Measurements from ENCODE around the gene OR52E2. TPM values are rescaled to one million over a fixed set of nuclear protein-coding genes. Genes with fewer than 3 reads are reported as not detected.

OR52E2 gene
- not detected for total RNA-seq

- H3K9me3 Mint-ChIP-seq, result no peaks in the 10 kb centered on the region
- intact Hi-C loops (cut with micrococcal nuclease), result no loop called here
- CTCF ChIA-PET, result no interaction called here
- no peak within 1 kb of the TSS for H3K4me3 Mint-ChIP-seq
- H3K4me1 Mint-ChIP-seq (ENCODE audit: low read depth), result no peaks in the 10 kb centered on the region
- peaks cover 6% of the 10 kb centered on the region for H3K27me3 Mint-ChIP-seq (ENCODE audit: low read depth)
- no peak for DNase-seq
- H3K36me3 Mint-ChIP-seq (ENCODE audit: low read depth), result no peaks in the 10 kb centered on the region
- no peak within 1 kb of the TSS for H3K27ac Mint-ChIP-seq
These were observed at the start of gene OR52E2 for GRCh38 chr11:5059391-5059790. Gene OR52E2, minus strand, starts transcription at chr11:5059627. Its CDS starts 0 bp downstream, at chr11:5059627.

DNA sequence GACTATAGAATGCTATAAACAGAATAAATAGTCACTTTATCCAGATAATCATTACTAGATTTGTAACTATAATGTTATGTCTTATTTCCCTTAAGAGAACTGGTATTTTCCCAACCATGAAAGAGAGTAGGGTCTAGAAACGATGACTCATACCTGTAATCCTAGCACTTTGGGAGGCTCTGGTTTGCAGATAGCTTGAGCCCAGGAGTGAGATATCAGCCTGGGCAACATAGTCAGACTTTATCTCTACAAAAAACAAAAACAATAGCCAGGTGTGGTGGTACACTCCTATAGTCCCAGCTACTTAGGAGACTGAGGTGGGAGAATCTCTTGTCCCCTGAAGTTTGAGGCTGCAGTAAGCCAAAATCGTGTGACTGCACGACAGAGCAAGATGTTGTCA, 47.9 kb upstream of the OR52E2 start:
- Mint-ChIP-seq H3K4me1 (ENCODE audit: low read depth) (no peaks in the 10 kb centered on the region), H3K4me3 (no peak overlapping the region), H3K27ac (no peak overlapping the region), H3K36me3 (ENCODE audit: low read depth) (no peaks in the 10 kb centered on the region), H3K27me3 (ENCODE audit: low read depth) (peaks cover 9% of the 10 kb centered on the region), H3K9me3 (no peaks in the 10 kb centered on the region)
- intact Hi-C loops (cut with micrococcal nuclease), result no loop called here
- no peak for DNase-seq
- CTCF ChIA-PET, result no interaction called here

- Mint-ChIP-seq H3K27me3 (ENCODE audit: low read depth) (peaks cover 3% of the 10 kb centered on the region), H3K36me3 (ENCODE audit: low read depth) (no peaks in the 10 kb centered on the region), H3K4me1 (ENCODE audit: low read depth) (no peaks in the 10 kb centered on the region), H3K9me3 (no peaks in the 10 kb centered on the region), H3K27ac (no peak overlapping the region), H3K4me3 (no peak overlapping the region)
- DNase-seq, result no peak
- CTCF ChIA-PET, result no interaction called here
- intact Hi-C loops (cut with micrococcal nuclease), result no loop called here
These were observed 43.6 kb upstream of the OR52E2 start for GRCh38 chr11:5103066-5103465.

DNA sequence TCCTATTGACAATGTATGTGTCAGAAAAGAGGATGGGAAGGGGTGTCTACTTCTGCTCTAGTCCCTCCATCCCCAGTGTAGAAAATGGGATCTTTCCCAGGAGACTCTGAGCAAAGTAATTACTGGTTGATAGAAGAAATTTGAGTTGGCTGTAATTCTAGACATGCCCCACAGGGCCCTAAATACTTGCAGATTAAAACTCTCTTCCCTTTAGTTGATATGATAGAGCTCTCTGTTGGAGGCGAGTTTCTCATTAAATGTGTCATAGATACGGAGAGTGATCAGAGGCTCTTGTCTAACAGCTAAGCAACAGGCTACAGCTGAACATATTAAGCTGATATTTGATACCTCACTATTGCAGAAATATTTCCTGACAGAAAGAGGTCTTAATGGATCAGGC, 42.8 kb upstream of the OR52E2 start:
- H3K4me3 Mint-ChIP-seq, result no peak overlapping the region

GRCh38 chr11:5096011-5096410, 36.6 kb upstream of the OR52E2 start:
- H3K27me3 Mint-ChIP-seq (ENCODE audit: low read depth), result no peaks in the 10 kb centered on the region
- H3K4me1 Mint-ChIP-seq (ENCODE audit: low read depth), result no peaks in the 10 kb centered on the region
- H3K36me3 Mint-ChIP-seq (ENCODE audit: low read depth), result no peaks in the 10 kb centered on the region
- intact Hi-C loops (cut with micrococcal nuclease), result no loop called here
- CTCF ChIA-PET, result no interaction called here
- no peak overlapping the region for H3K4me3 Mint-ChIP-seq
- no peak for DNase-seq
- no peaks in the 10 kb centered on the region for H3K9me3 Mint-ChIP-seq
- H3K27ac Mint-ChIP-seq, result no peak overlapping the region

More for the DNA sequence above, 42.8 kb upstream of the OR52E2 start:
- Mint-ChIP-seq H3K27me3 (ENCODE audit: low read depth) (peaks cover 3% of the 10 kb centered on the region), H3K9me3 (no peaks in the 10 kb centered on the region), H3K27ac (no peak overlapping the region), H3K36me3 (ENCODE audit: low read depth) (no peaks in the 10 kb centered on the region), H3K4me1 (ENCODE audit: low read depth) (no peaks in the 10 kb centered on the region)
- intact Hi-C loops (cut with micrococcal nuclease), result no loop called here
- CTCF ChIA-PET, result no interaction called here
- DNase-seq, result no peak

DNA sequence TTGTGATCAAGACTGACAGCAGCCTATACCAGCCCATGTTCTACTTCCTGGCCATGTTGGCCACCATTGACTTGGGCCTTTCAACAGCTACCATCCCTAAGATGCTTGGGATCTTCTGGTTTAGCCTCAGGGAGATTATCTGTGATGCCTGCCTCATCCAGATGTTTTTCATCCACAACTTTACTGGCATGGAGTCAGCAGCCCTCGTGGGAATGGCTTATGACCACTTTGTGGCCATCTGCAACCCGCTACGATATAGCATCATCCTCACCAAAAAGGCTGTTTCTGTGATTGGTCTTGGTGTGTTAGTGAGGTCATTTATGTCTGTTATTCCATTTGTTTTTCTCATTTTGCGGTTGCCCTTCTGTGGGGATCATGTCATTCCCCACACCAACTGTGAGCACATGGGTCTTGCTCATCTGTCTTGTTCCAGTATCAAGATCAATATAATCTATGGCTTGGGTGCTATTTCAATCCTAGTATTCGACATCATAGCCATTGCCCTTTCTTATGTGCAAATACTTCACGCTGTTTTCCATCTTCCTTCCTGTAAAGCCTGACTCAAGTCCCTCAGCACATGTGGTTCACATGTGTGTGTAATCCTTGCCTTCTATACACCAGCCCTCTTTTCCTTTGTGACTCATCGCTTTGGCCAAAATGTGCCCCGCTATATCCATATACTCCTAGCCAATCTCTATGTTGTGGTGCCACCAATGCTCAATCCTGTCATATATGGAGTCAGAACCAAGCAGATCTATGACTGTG, 33.6 kb upstream of the OR52E2 start:
- Mint-ChIP-seq H3K27ac (no peak overlapping the region), H3K27me3 (ENCODE audit: low read depth) (peaks cover 6% of the 10 kb centered on the region), H3K4me3 (no peak overlapping the region), H3K4me1 (ENCODE audit: low read depth) (no peaks in the 10 kb centered on the region), H3K36me3 (ENCODE audit: low read depth) (no peaks in the 10 kb centered on the region), H3K9me3 (no peaks in the 10 kb centered on the region)
- CTCF ChIA-PET, result no interaction called here
- DNase-seq, result no peak
- intact Hi-C loops (cut with micrococcal nuclease), result no loop called here

GRCh38 chr11:5090668-5091067, 31.2 kb upstream of the OR52E2 start:
- intact Hi-C loops (cut with micrococcal nuclease), result no loop called here
- Mint-ChIP-seq H3K27me3 (ENCODE audit: low read depth) (peaks cover 6% of the 10 kb centered on the region), H3K9me3 (no peaks in the 10 kb centered on the region), H3K27ac (no peak overlapping the region), H3K36me3 (ENCODE audit: low read depth) (no peaks in the 10 kb centered on the region), H3K4me1 (ENCODE audit: low read depth) (no peaks in the 10 kb centered on the region), H3K4me3 (no peak overlapping the region)
- DNase-seq, result no peak
- CTCF ChIA-PET, result no interaction called here

DNA sequence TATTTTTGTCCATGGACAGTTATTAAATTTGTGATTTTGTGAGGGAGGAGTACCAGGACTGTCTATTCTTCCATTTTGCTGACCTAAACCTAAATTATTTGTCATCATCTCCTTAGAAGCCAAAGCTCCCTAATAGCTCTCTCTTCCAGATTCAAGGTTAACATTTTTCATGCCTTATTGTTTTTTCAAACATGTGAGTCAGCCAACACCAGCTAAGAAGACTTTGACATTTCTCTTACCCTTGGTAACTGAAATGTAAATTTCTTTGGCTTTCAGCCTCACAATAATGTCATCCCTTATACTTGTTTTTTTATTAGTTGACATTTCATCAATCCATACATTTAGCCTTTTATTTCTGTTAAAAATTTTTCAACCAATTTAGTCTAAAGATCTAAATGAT, 29.1 kb upstream of the OR52E2 start:
- Mint-ChIP-seq H3K36me3 (ENCODE audit: low read depth) (no peaks in the 10 kb centered on the region), H3K4me3 (no peak overlapping the region), H3K4me1 (ENCODE audit: low read depth) (no peaks in the 10 kb centered on the region), H3K27ac (no peak overlapping the region), H3K9me3 (no peaks in the 10 kb centered on the region), H3K27me3 (ENCODE audit: low read depth) (peaks cover 6% of the 10 kb centered on the region)
- DNase-seq, result no peak
- CTCF ChIA-PET, result interaction anchor here (1.4 kb wide), 1 partner anchor 451 kb away, joined by 5 read pairs; the partner anchor contains the start of gene OR51D1
- intact Hi-C loops (cut with micrococcal nuclease), result no loop called here

GRCh38 chr11:5083602-5084001, 24.2 kb upstream of the OR52E2 start:
- Mint-ChIP-seq H3K27ac (no peak overlapping the region), H3K4me3 (no peak overlapping the region), H3K27me3 (ENCODE audit: low read depth) (peaks cover 2% of the 10 kb centered on the region), H3K36me3 (ENCODE audit: low read depth) (no peaks in the 10 kb centered on the region), H3K9me3 (no peaks in the 10 kb centered on the region), H3K4me1 (ENCODE audit: low read depth) (no peaks in the 10 kb centered on the region)
- intact Hi-C loops (cut with micrococcal nuclease), result no loop called here
- no peak for DNase-seq
- CTCF ChIA-PET, result no interaction called here

- DNase-seq, result no peak
- Mint-ChIP-seq H3K27me3 (ENCODE audit: low read depth) (peaks cover 6% of the 10 kb centered on the region), H3K9me3 (no peaks in the 10 kb centered on the region), H3K4me1 (ENCODE audit: low read depth) (no peaks in the 10 kb centered on the region), H3K27ac (no peak overlapping the region), H3K4me3 (no peak overlapping the region), H3K36me3 (ENCODE audit: low read depth) (no peaks in the 10 kb centered on the region)
- CTCF ChIA-PET, result no interaction called here
- intact Hi-C loops (cut with micrococcal nuclease), result no loop called here
These were observed 22.0 kb upstream of the OR52E2 start for GRCh38 chr11:5081405-5081804.

DNA sequence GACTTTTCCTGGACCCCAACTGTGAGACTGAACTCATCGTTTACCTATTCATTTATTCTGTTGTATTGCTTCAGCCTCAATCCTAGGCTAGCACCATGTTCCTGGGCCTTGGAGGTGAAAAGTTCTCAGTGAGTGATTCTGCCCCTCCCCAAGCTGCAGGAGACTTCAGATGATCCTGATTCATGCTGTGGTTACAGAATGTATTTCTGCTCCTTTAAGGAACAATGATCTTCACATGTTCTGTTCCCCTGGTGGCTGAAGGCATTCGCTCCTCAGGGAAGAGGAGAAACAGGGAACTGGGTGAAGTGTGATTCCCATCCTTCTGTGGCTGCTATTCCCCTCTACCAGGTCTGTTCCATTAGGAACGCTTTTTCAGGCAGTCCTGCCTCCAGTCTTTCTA, 12.4 kb upstream of the OR52E2 start:
- no peak overlapping the region for H3K27ac Mint-ChIP-seq
- CTCF ChIA-PET, result no interaction called here
- no peak overlapping the region for H3K4me3 Mint-ChIP-seq
- H3K36me3 Mint-ChIP-seq (ENCODE audit: low read depth), result no peaks in the 10 kb centered on the region
- H3K9me3 Mint-ChIP-seq, result no peaks in the 10 kb centered on the region
- no peaks in the 10 kb centered on the region for H3K4me1 Mint-ChIP-seq (ENCODE audit: low read depth)
- DNase-seq, result no peak
- H3K27me3 Mint-ChIP-seq (ENCODE audit: low read depth), result peaks cover 11% of the 10 kb centered on the region
- intact Hi-C loops (cut with micrococcal nuclease), result no loop called here

GRCh38 chr11:5069272-5069671, 9.8 kb upstream of the OR52E2 start, which contains the start of gene OR52E1:
Gene OR52E1, plus strand, starts transcription at chr11:5069572.
- Mint-ChIP-seq H3K27ac (no peak within 1 kb of the TSS), H3K9me3 (no peaks in the 10 kb centered on the region), H3K27me3 (ENCODE audit: low read depth) (peaks cover 6% of the 10 kb centered on the region), H3K4me1 (ENCODE audit: low read depth) (no peaks in the 10 kb centered on the region), H3K36me3 (ENCODE audit: low read depth) (no peaks in the 10 kb centered on the region), H3K4me3 (no peak within 1 kb of the TSS)
- no peak for DNase-seq
- intact Hi-C loops (cut with micrococcal nuclease), result no loop called here
- CTCF ChIA-PET, result no interaction called here

- intact Hi-C loops (cut with micrococcal nuclease), result no loop called here
- Mint-ChIP-seq H3K36me3 (ENCODE audit: low read depth) (no peaks in the 10 kb centered on the region), H3K27ac (no peak overlapping the region), H3K27me3 (ENCODE audit: low read depth) (peaks cover 7% of the 10 kb centered on the region), H3K9me3 (no peaks in the 10 kb centered on the region), H3K4me3 (no peak overlapping the region), H3K4me1 (ENCODE audit: low read depth) (no peaks in the 10 kb centered on the region)
- no peak for DNase-seq
- CTCF ChIA-PET, result no interaction called here
These were observed 5.6 kb upstream of the OR52E2 start for GRCh38 chr11:5065027-5065426.
